Activated CD4-positive, alpha-beta memory T cell treated with anti-CD3 and anti-CD28 coated beads for 36 hours (primary cell): ENCODE measurements around the gene SIGLEC15. TPM values are rescaled to one million over a fixed set of nuclear protein-coding genes. Genes with fewer than 3 reads are reported as not detected.

ENCODE experiments used
- total RNA-seq, 2 experiments: library from RNA; stranded (reverse); gene quantifications; one replicate each; pipeline ENCODE4 v1.2.3, GENCODE V29; 2021

SIGLEC15 gene
- total RNA-seq, 2 experiments from 2014 or later, result not detected

Other genes with a start within 250 kb of the SIGLEC15 start
- gene SLC14A2, start 210.2 kb upstream of the SIGLEC15 start, total RNA-seq, result under 1 TPM; 0.05 to 0.10 TPM
- 1 to 10 TPM in 1 of 2 experiments, under 1 TPM in 1; 0.80 to 1.1 TPM for gene SLC14A1, start 101.5 kb upstream of the SIGLEC15 start, total RNA-seq
- 10 to 100 TPM; 18.8 to 21.4 TPM for gene EPG5, start 141.7 kb downstream of the SIGLEC15 start, total RNA-seq
- gene PSTPIP2, start 246.6 kb downstream of the SIGLEC15 start, total RNA-seq, result 10 to 100 TPM; 13.5 to 15.2 TPM